ENCODE measurements around the gene PRR12. TPM values are rescaled to one million over a fixed set of nuclear protein-coding genes. Genes with fewer than 3 reads are reported as not detected.

Gene PRR12
- total RNA-seq, 1 donor = 3.0 TPM

DNA sequence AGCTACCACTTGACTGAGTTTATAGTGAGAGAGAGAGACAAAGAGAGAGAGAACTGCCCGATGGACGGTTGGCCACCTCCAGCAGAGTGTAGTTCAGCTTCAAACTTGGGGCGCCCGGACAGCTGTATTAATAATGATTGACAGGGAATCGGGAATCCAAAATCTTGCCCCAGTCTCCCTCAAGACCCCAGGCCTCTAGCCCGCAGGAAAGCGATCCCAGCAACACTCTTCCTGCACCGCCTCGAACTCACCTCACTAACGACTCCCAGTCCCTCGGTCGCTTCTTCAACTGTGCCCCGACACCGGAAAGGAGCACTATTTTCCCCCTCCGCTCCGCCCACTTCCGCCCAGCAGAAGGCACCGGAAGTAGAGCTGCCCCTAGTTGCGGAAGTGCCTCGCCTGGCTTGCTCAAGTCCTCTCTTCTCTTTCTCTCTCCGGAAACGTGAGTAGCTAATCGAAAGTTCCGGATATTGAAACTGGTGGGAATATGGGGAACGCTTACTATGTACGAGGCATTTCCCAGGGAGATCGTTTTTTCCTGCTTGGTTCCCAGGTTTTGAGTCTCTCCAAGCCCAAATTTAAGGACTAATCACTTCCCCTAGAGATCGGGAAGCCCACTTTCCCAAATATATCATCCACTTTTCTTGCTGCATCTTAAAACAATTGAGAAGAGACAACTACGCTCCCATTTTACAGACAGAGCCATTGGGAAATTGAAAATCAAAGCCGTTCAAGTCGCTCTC lies 10.5 kb upstream of the PRR12 start, which contains the start of gene NOSIP:
NOSIP (minus strand) TSS at position 293 of the 743 bp plus-strand sequence. CDS start 19,865 bp downstream, outside the sequence.
- DNase-seq (ENCODE audit: low read depth) = peak; percentile 98
- TF ChIP-seq, protein P1, sequence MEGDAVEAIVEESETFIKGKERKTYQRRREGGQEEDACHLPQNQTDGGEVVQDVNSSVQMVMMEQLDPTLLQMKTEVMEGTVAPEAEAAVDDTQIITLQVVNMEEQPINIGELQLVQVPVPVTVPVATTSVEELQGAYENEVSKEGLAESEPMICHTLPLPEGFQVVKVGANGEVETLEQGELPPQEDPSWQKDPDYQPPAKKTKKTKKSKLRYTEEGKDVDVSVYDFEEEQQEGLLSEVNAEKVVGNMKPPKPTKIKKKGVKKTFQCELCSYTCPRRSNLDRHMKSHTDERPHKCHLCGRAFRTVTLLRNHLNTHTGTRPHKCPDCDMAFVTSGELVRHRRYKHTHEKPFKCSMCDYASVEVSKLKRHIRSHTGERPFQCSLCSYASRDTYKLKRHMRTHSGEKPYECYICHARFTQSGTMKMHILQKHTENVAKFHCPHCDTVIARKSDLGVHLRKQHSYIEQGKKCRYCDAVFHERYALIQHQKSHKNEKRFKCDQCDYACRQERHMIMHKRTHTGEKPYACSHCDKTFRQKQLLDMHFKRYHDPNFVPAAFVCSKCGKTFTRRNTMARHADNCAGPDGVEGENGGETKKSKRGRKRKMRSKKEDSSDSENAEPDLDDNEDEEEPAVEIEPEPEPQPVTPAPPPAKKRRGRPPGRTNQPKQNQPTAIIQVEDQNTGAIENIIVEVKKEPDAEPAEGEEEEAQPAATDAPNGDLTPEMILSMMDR (IDR thresholded peaks at IDR 0.05; ENCODE audit: insufficient read depth, low read depth, low read length) = no peak
- peak within 1 kb of the TSS; percentile 95 for H3K4me3 ChIP-seq (ENCODE audit: low read depth, low read length)

DNA sequence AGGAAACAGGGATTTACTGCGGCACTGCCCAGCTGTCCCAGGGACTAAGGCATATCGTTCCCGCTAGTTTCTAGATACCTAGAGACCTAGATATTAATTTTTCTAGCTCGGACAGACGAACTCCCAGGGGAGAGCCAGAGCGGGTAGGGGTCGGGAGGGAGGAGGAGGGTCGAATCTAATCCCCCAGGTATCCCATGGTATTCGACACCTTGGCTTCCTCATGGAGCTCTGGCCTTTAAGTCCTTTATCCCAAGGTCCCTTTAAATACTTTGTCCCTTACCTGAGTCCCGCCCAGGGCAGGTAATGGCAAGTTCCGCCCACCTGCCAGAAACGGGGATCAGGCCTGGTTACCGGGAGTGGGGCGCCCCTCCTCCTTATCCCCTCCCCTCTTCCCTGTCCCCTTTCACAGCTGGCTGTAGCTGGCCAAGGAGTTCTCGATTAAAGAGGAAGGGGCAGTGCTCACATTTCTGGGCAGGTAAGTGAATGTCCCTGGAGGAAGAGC lies 9.9 kb upstream of the PRR12 start, which contains the start of gene PRRG2:
PRRG2 (plus strand) TSS at position 310 of the 502 bp plus-strand sequence. CDS start 1,904 bp downstream, outside the sequence.
- DNase-seq (ENCODE audit: low read depth) = no peak
- TF ChIP-seq, protein P1 (IDR thresholded peaks at IDR 0.05; ENCODE audit: insufficient read depth, low read depth, low read length) = no peak
- peak within 1 kb of the TSS; percentile 95 for H3K4me3 ChIP-seq (ENCODE audit: low read depth, low read length)

DNA sequence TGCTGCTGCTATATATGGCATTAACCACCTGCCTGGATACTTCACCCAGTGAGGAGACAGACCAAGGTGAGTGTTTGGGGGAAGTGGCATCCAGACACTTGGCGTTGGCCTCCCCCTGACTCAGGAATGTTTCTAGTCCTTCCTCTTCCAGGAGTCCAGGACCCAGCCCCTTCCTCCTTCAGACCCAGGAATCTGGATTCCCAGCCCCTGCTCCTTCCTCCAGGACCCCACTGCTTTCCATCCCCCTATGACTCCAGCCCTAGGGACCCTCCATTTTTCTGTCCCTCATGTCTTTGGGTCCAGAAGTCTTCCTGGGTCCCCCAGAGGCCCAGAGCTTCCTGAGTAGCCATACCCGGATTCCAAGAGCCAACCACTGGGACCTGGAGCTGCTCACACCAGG lies 7.7 kb upstream of the PRR12 start:
- H3K4me3 ChIP-seq (ENCODE audit: low read depth, low read length) = no peak overlapping the region
- TF ChIP-seq, protein P1 (IDR thresholded peaks at IDR 0.05; ENCODE audit: insufficient read depth, low read depth, low read length) = no peak
- no peak for DNase-seq (ENCODE audit: low read depth)

DNA sequence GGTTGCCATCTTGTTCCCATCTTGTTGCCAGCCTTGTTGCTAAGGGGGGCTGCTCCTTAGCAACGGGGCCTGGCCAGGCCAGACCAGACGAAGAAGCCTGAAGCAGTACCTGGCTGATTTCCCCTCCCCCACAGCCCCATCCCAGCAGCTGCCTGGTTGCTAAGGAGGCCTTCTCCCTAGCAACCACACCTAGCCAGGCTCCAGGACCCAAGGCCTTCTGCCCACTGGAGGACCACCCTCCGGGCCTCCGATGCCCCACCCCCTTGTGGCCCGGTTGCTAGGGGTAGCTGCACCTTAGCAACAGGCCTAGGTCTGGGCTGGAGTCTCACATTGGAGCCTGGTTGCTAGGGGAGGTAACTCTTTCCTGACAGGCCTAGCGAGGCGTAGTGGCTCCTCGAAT lies 6.0 kb upstream of the PRR12 start:
- TF ChIP-seq, protein P1 (IDR thresholded peaks at IDR 0.05; ENCODE audit: insufficient read depth, low read depth, low read length) = no peak

DNA sequence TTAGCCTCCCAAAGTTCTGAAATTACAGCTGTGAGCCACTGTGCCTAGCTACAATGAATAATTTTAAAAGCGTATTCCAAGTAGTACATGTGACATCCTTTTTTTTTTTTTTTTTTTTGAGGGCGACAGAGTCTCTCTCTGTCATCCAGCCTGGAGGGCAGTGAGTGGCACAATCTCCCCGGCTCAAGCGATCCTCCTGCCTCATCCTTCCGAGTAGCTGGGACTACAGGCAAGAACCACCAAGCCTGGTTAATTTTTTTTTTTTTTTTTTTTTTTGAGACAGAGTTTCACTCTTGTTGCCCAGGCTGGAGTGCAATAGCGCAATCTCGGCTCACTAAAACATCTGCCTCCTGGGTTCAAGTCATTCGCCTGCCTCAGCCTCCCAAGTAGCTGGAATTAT lies 3.8 kb upstream of the PRR12 start:
- no peak overlapping the region for H3K4me3 ChIP-seq (ENCODE audit: low read depth, low read length)
- DNase-seq (ENCODE audit: low read depth) = no peak
- TF ChIP-seq, protein P1 (IDR thresholded peaks at IDR 0.05; ENCODE audit: insufficient read depth, low read depth, low read length) = no peak

More for the DNA sequence above, 6.0 kb upstream of the PRR12 start:
- H3K4me3 ChIP-seq (ENCODE audit: low read depth, low read length) = no peak overlapping the region
- DNase-seq (ENCODE audit: low read depth) = no peak

DNA sequence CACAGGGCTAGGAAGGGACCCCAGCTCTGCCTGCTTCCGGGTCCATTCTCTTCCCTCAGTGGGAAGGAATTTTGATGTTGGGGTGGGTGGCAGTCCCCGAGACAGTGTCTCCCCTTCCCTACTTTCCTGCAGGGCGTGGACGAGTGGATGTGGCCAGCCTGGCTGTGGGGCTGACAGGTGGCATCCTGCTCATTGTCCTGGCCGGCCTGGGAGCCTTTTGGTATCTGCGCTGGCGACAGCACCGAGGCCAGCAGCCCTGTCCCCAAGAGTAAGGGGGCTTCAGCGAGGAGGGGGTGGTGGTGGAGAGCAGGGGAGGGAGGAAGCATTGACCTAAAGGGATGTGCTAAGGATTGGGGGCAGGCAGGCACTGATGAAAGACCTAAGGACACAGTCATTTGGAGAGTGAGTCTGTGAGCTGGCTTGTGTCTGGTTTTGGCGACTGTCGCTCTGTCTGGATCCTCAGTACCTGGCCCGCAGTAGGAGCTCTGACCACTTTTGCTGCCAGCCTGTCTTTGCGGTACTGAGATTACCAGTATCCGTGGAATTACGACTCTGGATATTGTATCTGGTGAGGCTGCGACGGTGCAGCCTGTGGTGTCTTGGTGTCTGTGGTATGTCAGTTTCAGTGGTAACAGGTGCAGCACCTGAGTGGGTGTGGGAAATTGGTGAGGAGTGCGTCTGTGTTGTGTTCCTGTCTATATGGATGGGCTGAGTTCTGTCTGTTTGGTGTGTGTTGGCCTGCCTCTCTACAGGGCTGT lies 2.4 kb upstream of the PRR12 start:
- TF ChIP-seq, protein P1 (IDR thresholded peaks at IDR 0.05; ENCODE audit: insufficient read depth, low read depth, low read length) = no peak
- no peak for DNase-seq (ENCODE audit: low read depth)
- no peak overlapping the region for H3K4me3 ChIP-seq (ENCODE audit: low read depth, low read length)
